Measurements from ENCODE around the gene C2CD5.

Gene C2CD5

GRCh38 chr12:22408610-22409376 is 135.5 kb downstream of the C2CD5 start:
- H4K91ac ChIP-seq (ENCODE audit: low read length): no peak overlapping the region
- H2BK12ac ChIP-seq (ENCODE audit: low read length in 2 of 2): no peak overlapping the region
- no peak overlapping the region for H2BK15ac ChIP-seq (ENCODE audit: low read depth, poor library complexity, severe bottlenecking)
- DNase-seq: no peak
- no peak overlapping the region for H3K27ac ChIP-seq (ENCODE audit: low read length, poor library complexity, severe bottlenecking)
- no peak overlapping the region for H3K4me3 ChIP-seq (ENCODE audit: insufficient read depth in 1 of 2, low read depth in 1 of 2, low read length in 2 of 2)
- H3K14ac ChIP-seq (ENCODE audit: low read length in 2 of 2): no peak overlapping the region
- H3K9ac ChIP-seq (ENCODE audit: low read length): no peak overlapping the region
- 73% methylated on average over 7 of the region's 8 CpGs for WGBS
- H2BK5ac ChIP-seq (ENCODE audit: low read depth, low read length, poor library complexity, severe bottlenecking): no peak overlapping the region
- no peaks in the 10 kb centered on the region for H3K4me1 ChIP-seq (ENCODE audit: control insufficient read depth, insufficient read depth, low read depth, low read length)
- no peak overlapping the region for H2AK5ac ChIP-seq (ENCODE audit: low read length, severe bottlenecking)
- H3K27me3 ChIP-seq (ENCODE audit: control insufficient read depth in 1 of 2, insufficient read depth in 1 of 2, low read length in 2 of 2): no peaks in the 10 kb centered on the region
- no peak overlapping the region for H3K4ac ChIP-seq (ENCODE audit: low read depth in 1 of 2, low read length in 2 of 2)
- H4K8ac ChIP-seq (ENCODE audit: low read length): no peak overlapping the region
- no peaks in the 10 kb centered on the region for H3K36me3 ChIP-seq (ENCODE audit: control insufficient read depth in 1 of 2, insufficient read depth in 2 of 2, low read depth in 1 of 2, low read length in 2 of 2)
- H3K18ac ChIP-seq (ENCODE audit: low read depth in 1 of 2, low read length in 2 of 2): no peak overlapping the region
- no peak overlapping the region for H2AFZ ChIP-seq (ENCODE audit: low read depth, low read length)
- H3K9me3 ChIP-seq (ENCODE audit: control insufficient read depth, low read length): no peaks in the 10 kb centered on the region
- no peak overlapping the region for H3K4me2 ChIP-seq (ENCODE audit: low read length, poor library complexity, severe bottlenecking)
- no peak overlapping the region for H2BK120ac ChIP-seq (ENCODE audit: low read depth, low read length)
- H3K79me1 ChIP-seq (replicated peaks; ENCODE audit: low read length, poor library complexity, severe bottlenecking): no peaks in the 10 kb centered on the region
- no peak overlapping the region for H3K23ac ChIP-seq (ENCODE audit: low read length in 2 of 2)

DNA sequence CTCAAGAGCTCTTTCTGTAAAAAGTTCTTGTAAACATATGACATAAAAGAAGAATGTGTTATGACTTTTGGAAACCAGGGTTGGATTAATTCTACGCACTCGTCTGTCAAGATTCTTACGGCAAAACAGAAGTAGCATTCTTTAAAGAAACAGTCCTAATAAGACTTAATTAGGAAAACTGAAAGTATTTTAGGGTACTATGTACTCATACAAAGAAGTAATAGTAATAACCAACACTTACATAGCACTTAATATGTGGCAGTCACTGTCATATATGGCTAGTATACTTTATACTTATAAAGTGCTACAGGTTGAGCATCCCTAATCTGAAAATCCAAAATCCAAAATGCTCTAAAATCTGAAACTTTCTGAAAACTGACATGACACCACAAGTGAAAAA is 136.9 kb downstream of the C2CD5 start:
- no peak for DNase-seq
- Histone ChIP-seq H3K9ac (ENCODE audit: low read length) (no peak overlapping the region), H3K4me3 (ENCODE audit: insufficient read depth in 1 of 2, low read depth in 1 of 2, low read length in 2 of 2) (no peak overlapping the region), H3K4ac (ENCODE audit: low read depth in 1 of 2, low read length in 2 of 2) (no peak overlapping the region), H3K79me1 (replicated peaks; ENCODE audit: low read length, poor library complexity, severe bottlenecking) (no peaks in the 10 kb centered on the region), H2BK5ac (ENCODE audit: low read depth, low read length, poor library complexity, severe bottlenecking) (no peak overlapping the region), H2AK5ac (ENCODE audit: low read length, severe bottlenecking) (no peak overlapping the region), H3K36me3 (ENCODE audit: control insufficient read depth in 1 of 2, insufficient read depth in 2 of 2, low read depth in 1 of 2, low read length in 2 of 2) (no peaks in the 10 kb centered on the region), H3K4me2 (ENCODE audit: low read length, poor library complexity, severe bottlenecking) (no peak overlapping the region), H3K9me3 (ENCODE audit: control insufficient read depth, low read length) (no peaks in the 10 kb centered on the region), H3K27ac (ENCODE audit: low read length, poor library complexity, severe bottlenecking) (no peak overlapping the region), H2BK12ac (ENCODE audit: low read length in 2 of 2) (no peak overlapping the region), H3K14ac (ENCODE audit: low read length in 2 of 2) (no peak overlapping the region), H3K18ac (ENCODE audit: low read depth in 1 of 2, low read length in 2 of 2) (no peak overlapping the region), H4K8ac (ENCODE audit: low read length) (no peak overlapping the region), H2AFZ (ENCODE audit: low read depth, low read length) (no peak overlapping the region), H2BK15ac (ENCODE audit: low read depth, poor library complexity, severe bottlenecking) (no peak overlapping the region), H3K27me3 (ENCODE audit: control insufficient read depth in 1 of 2, insufficient read depth in 1 of 2, low read length in 2 of 2) (no peaks in the 10 kb centered on the region), H3K23ac (ENCODE audit: low read length in 2 of 2) (no peak overlapping the region), H2BK120ac (ENCODE audit: low read depth, low read length) (no peak overlapping the region), H4K91ac (ENCODE audit: low read length) (no peak overlapping the region), H3K4me1 (ENCODE audit: control insufficient read depth, insufficient read depth, low read depth, low read length) (no peaks in the 10 kb centered on the region)
- no CpG with 5 or more reads among the region's 3 CpGs for WGBS

DNA sequence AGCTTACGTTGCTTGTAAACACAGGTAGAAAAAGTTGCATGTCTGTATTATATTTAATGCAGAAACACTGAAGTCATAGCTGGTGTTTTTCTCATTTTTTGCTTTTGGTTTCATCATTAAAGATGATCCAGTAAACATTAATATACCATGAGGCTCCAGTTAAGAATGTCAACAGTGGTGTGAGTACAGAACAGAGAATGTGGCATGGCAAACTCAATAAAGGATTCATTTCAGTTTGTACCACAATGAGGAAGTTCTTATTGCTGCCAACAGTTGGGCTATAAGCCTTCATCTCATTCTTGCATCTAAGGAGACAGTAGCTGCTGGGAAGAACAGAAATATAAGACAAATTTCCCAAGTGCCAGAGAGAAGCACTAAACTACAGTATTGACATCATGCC is 137.7 kb downstream of the C2CD5 start:
- Histone ChIP-seq H3K9ac (ENCODE audit: low read length) (no peak overlapping the region), H3K4me1 (ENCODE audit: control insufficient read depth, insufficient read depth, low read depth, low read length) (no peaks in the 10 kb centered on the region), H3K4me2 (ENCODE audit: low read length, poor library complexity, severe bottlenecking) (no peak overlapping the region), H3K14ac (ENCODE audit: low read length in 2 of 2) (no peak overlapping the region), H3K79me1 (replicated peaks; ENCODE audit: low read length, poor library complexity, severe bottlenecking) (no peaks in the 10 kb centered on the region), H3K4ac (ENCODE audit: low read depth in 1 of 2, low read length in 2 of 2) (no peak overlapping the region), H3K27ac (ENCODE audit: low read length, poor library complexity, severe bottlenecking) (no peak overlapping the region), H3K27me3 (ENCODE audit: control insufficient read depth in 1 of 2, insufficient read depth in 1 of 2, low read length in 2 of 2) (no peaks in the 10 kb centered on the region), H2AK5ac (ENCODE audit: low read length, severe bottlenecking) (no peak overlapping the region), H4K91ac (ENCODE audit: low read length) (no peak overlapping the region), H2BK120ac (ENCODE audit: low read depth, low read length) (no peak overlapping the region), H2BK5ac (ENCODE audit: low read depth, low read length, poor library complexity, severe bottlenecking) (no peak overlapping the region), H2BK12ac (ENCODE audit: low read length in 2 of 2) (no peak overlapping the region), H3K18ac (ENCODE audit: low read depth in 1 of 2, low read length in 2 of 2) (no peak overlapping the region), H3K23ac (ENCODE audit: low read length in 2 of 2) (no peak overlapping the region), H3K9me3 (ENCODE audit: control insufficient read depth, low read length) (no peaks in the 10 kb centered on the region), H3K4me3 (ENCODE audit: insufficient read depth in 1 of 2, low read depth in 1 of 2, low read length in 2 of 2) (no peak overlapping the region), H4K8ac (ENCODE audit: low read length) (no peak overlapping the region), H2BK15ac (ENCODE audit: low read depth, poor library complexity, severe bottlenecking) (no peak overlapping the region), H2AFZ (ENCODE audit: low read depth, low read length) (no peak overlapping the region), H3K36me3 (ENCODE audit: control insufficient read depth in 1 of 2, insufficient read depth in 2 of 2, low read depth in 1 of 2, low read length in 2 of 2) (no peaks in the 10 kb centered on the region)
- DNase-seq: no peak
- no CpG with 5 or more reads among the region's 1 CpG for WGBS

- Histone ChIP-seq H2AK5ac (ENCODE audit: low read length, severe bottlenecking) (no peak overlapping the region), H2BK15ac (ENCODE audit: low read depth, poor library complexity, severe bottlenecking) (no peak overlapping the region), H2BK5ac (ENCODE audit: low read depth, low read length, poor library complexity, severe bottlenecking) (no peak overlapping the region), H3K27me3 (ENCODE audit: control insufficient read depth in 1 of 2, insufficient read depth in 1 of 2, low read length in 2 of 2) (no peaks in the 10 kb centered on the region), H3K18ac (ENCODE audit: low read depth in 1 of 2, low read length in 2 of 2) (no peak overlapping the region), H2BK12ac (ENCODE audit: low read length in 2 of 2) (no peak overlapping the region), H2BK120ac (ENCODE audit: low read depth, low read length) (no peak overlapping the region), H3K23ac (ENCODE audit: low read length in 2 of 2) (no peak overlapping the region), H3K4me1 (ENCODE audit: control insufficient read depth, insufficient read depth, low read depth, low read length) (no peaks in the 10 kb centered on the region), H4K91ac (ENCODE audit: low read length) (no peak overlapping the region), H3K27ac (ENCODE audit: low read length, poor library complexity, severe bottlenecking) (no peak overlapping the region), H3K36me3 (ENCODE audit: control insufficient read depth in 1 of 2, insufficient read depth in 2 of 2, low read depth in 1 of 2, low read length in 2 of 2) (no peaks in the 10 kb centered on the region), H2AFZ (ENCODE audit: low read depth, low read length) (no peak overlapping the region), H4K8ac (ENCODE audit: low read length) (no peak overlapping the region), H3K79me1 (replicated peaks; ENCODE audit: low read length, poor library complexity, severe bottlenecking) (no peaks in the 10 kb centered on the region), H3K14ac (ENCODE audit: low read length in 2 of 2) (no peak overlapping the region), H3K4me2 (ENCODE audit: low read length, poor library complexity, severe bottlenecking) (no peak overlapping the region), H3K9me3 (ENCODE audit: control insufficient read depth, low read length) (no peaks in the 10 kb centered on the region), H3K9ac (ENCODE audit: low read length) (no peak overlapping the region), H3K4ac (ENCODE audit: low read depth in 1 of 2, low read length in 2 of 2) (no peak overlapping the region), H3K4me3 (ENCODE audit: insufficient read depth in 1 of 2, low read depth in 1 of 2, low read length in 2 of 2) (no peak overlapping the region)
- whole genome bisulfite sequencing: 97% methylated on average over 3 of the region's 4 CpGs
- DNase-seq: no peak
Observed at GRCh38 chr12:22399464-22400180, 144.7 kb downstream of the C2CD5 start.

Measured in mesenchymal stem cell (in vitro differentiated cells and primary cell).